ENCODE results near the gene SLC5A6. TPM values are rescaled to one million over a fixed set of nuclear protein-coding genes. Genes with fewer than 3 reads are reported as not detected.
A peak's percentile ranks its signal among the peaks of the same experiment; 100 is the strongest.

The SLC5A6 gene
- total RNA-seq, 4 donors from 2014 or later = 30.4 to 33.4 (median 33.1) TPM

- 61% methylated on average over 6 of the region's 6 CpGs for WGBS
- Histone ChIP-seq H3K9me3 (no peaks in the 10 kb centered on the region), H3K27me3 (no peaks in the 10 kb centered on the region), H3K4me1 (peaks cover 20% of the 10 kb centered on the region), H3K4me3 (no peak overlapping the region), H3K36me3 (no peaks in the 10 kb centered on the region), H3K27ac (peak overlapping the region; percentile 82)
- no peak for TF ChIP-seq CTCF (IDR thresholded peaks at IDR 0.05)
- TF ChIP-seq POLR2A (IDR thresholded peaks at IDR 0.05) = no peak
- TF ChIP-seq EP300 (IDR thresholded peaks at IDR 0.05) = no peak
- no peak for TF ChIP-seq POLR2AphosphoS5 (IDR thresholded peaks at IDR 0.05)
- no peak for DNase-seq (ENCODE audit: low spot score in 2 of 2)
Measured at GRCh38 chr2:27186613-27187345, 25.3 kb downstream of the SLC5A6 start.

GRCh38 chr2:27185331-27186026 lies 26.6 kb downstream of the SLC5A6 start:
- WGBS = 42% methylated on average over 6 of the region's 6 CpGs
- Histone ChIP-seq H3K4me3 (no peak overlapping the region), H3K36me3 (no peaks in the 10 kb centered on the region), H3K4me1 (peaks cover 20% of the 10 kb centered on the region), H3K27me3 (no peaks in the 10 kb centered on the region), H3K27ac (peak overlapping the region; percentile 82), H3K9me3 (no peaks in the 10 kb centered on the region)
- peak; percentile 81 to 86 for DNase-seq (ENCODE audit: low spot score in 2 of 2)
- TF ChIP-seq POLR2AphosphoS5 (IDR thresholded peaks at IDR 0.05) (peak in 2 of 3 donors; percentile 54 to 59), CTCF (IDR thresholded peaks at IDR 0.05) (no peak)

GRCh38 chr2:27184115-27184514 lies 28.0 kb downstream of the SLC5A6 start:
- DNase-seq (ENCODE audit: low spot score in 2 of 2) = peak in 1 of 2 donors; percentile 84
- H3K27ac ChIP-seq = peak overlapping the region; percentile 82
- WGBS = 58% methylated on average over 4 of the region's 4 CpGs

GRCh38 chr2:27182346-27182745 lies 29.7 kb downstream of the SLC5A6 start:
- peaks cover 28% of the 10 kb centered on the region for H3K4me1 ChIP-seq
- H3K27ac ChIP-seq = no peak overlapping the region
- TF ChIP-seq POLR2AphosphoS5 (IDR thresholded peaks at IDR 0.05) = no peak
- no peak for TF ChIP-seq POLR2A (IDR thresholded peaks at IDR 0.05)
- no peak for TF ChIP-seq CTCF (IDR thresholded peaks at IDR 0.05)
- TF ChIP-seq EP300 (IDR thresholded peaks at IDR 0.05) = no peak
- H3K4me3 ChIP-seq = no peak overlapping the region
- DNase-seq (ENCODE audit: low spot score in 2 of 2) = no peak
- 56% methylated on average over 4 of the region's 4 CpGs for WGBS
- no peaks in the 10 kb centered on the region for H3K9me3 ChIP-seq
- H3K36me3 ChIP-seq = no peaks in the 10 kb centered on the region
- peaks cover 6% of the 10 kb centered on the region for H3K27me3 ChIP-seq

More at GRCh38 chr2:27184115-27184514, 28.0 kb downstream of the SLC5A6 start:
- no peaks in the 10 kb centered on the region for H3K9me3 ChIP-seq
- no peaks in the 10 kb centered on the region for H3K27me3 ChIP-seq
- H3K4me1 ChIP-seq = peaks cover 28% of the 10 kb centered on the region
- no peaks in the 10 kb centered on the region for H3K36me3 ChIP-seq
- TF ChIP-seq EP300 (IDR thresholded peaks at IDR 0.05) (no peak), CTCF (IDR thresholded peaks at IDR 0.05) (no peak), POLR2AphosphoS5 (IDR thresholded peaks at IDR 0.05) (peak in 1 of 3 donors; percentile 32)
- H3K4me3 ChIP-seq = no peak overlapping the region

- TF ChIP-seq EP300 (IDR thresholded peaks at IDR 0.05) (no peak), CTCF (IDR thresholded peaks at IDR 0.05) (no peak), POLR2AphosphoS5 (IDR thresholded peaks at IDR 0.05) (no peak)
- H3K36me3 ChIP-seq = no peaks in the 10 kb centered on the region
- WGBS = 70% methylated on average over 3 of the region's 3 CpGs
- peaks cover 16% of the 10 kb centered on the region for H3K4me1 ChIP-seq
- H3K4me3 ChIP-seq = no peak overlapping the region
- peak overlapping the region; percentile 38 for H3K27ac ChIP-seq
- H3K9me3 ChIP-seq = no peaks in the 10 kb centered on the region
- H3K27me3 ChIP-seq = peaks cover 11% of the 10 kb centered on the region
- DNase-seq (ENCODE audit: low spot score in 2 of 2) = peak in 1 of 2 donors; percentile 14
Measured at GRCh38 chr2:27179344-27180000, 32.6 kb downstream of the SLC5A6 start.
